ENCODE results near the gene ZCCHC2. TPM values are rescaled to one million over a fixed set of nuclear protein-coding genes. Genes with fewer than 3 reads are reported as not detected.
A peak's percentile ranks its signal among the peaks of the same experiment; 100 is the strongest.

Gene ZCCHC2
- total and polyA plus RNA-seq, 4 donors: 7.1 to 25.4 (median 10.8) TPM

GRCh38 chr18:62523631-62524439 is 1.0 kb downstream of the ZCCHC2 start:
- WGBS: under 1% methylated on average over 100 of the region's 100 CpGs
- Histone ChIP-seq H3K36me3 (ENCODE audit: control insufficient read depth in 4 of 4, insufficient read depth in 3 of 4, low read depth in 1 of 4, low read length in 3 of 4) (no peaks in the 10 kb centered on the region), H3K27ac (ENCODE audit: low read depth in 1 of 2, low read length in 2 of 2) (peak overlapping the region; percentile 97 to 99), H3K4me3 (ENCODE audit: low read depth in 1 of 3, low read length in 3 of 3) (peak overlapping the region; percentile 78 to 95 (median 84)), H3K27me3 (ENCODE audit: control insufficient read depth in 4 of 4, insufficient read depth in 4 of 4, low read length in 3 of 4) (no peaks in the 10 kb centered on the region), H3K9me3 (ENCODE audit: control insufficient read depth in 4 of 4, low read length in 3 of 4) (no peaks in the 10 kb centered on the region), H3K4me1 (ENCODE audit: control insufficient read depth in 4 of 4, insufficient read depth in 4 of 4, low read length in 3 of 4) (peaks cover 4 to 47% (median 18%) of the 10 kb centered on the region in 4 donors), H3K9ac (ENCODE audit: low read depth in 1 of 2, low read length in 2 of 2) (peak overlapping the region; percentile 86 to 98)
- TF ChIP-seq NR2F2 (IDR thresholded peaks at IDR 0.05) (no peak), HNF4A (conservative IDR thresholded peaks at IDR 0.05) (no peak)
- peak; percentile 61 for DNase-seq (ENCODE audit: low spot score)

GRCh38 chr18:62524440-62525200 is 1.8 kb downstream of the ZCCHC2 start:
- peaks cover 7 to 42% (median 18%) of the 10 kb centered on the region in 4 donors for H3K4me1 ChIP-seq (ENCODE audit: control insufficient read depth in 4 of 4, insufficient read depth in 4 of 4, low read length in 3 of 4)

GRCh38 chr18:62525608-62526007 is 2.8 kb downstream of the ZCCHC2 start:
- Histone ChIP-seq H3K4me3 (ENCODE audit: low read depth in 1 of 3, low read length in 3 of 3) (peak overlapping the region; percentile 78 to 95 (median 84)), H3K27ac (ENCODE audit: low read depth in 1 of 2, low read length in 2 of 2) (peak overlapping the region; percentile 97 to 99), H3K36me3 (ENCODE audit: control insufficient read depth in 4 of 4, insufficient read depth in 3 of 4, low read depth in 1 of 4, low read length in 3 of 4) (no peaks in the 10 kb centered on the region), H3K9me3 (ENCODE audit: control insufficient read depth in 4 of 4, low read length in 3 of 4) (no peaks in the 10 kb centered on the region), H3K9ac (ENCODE audit: low read depth in 1 of 2, low read length in 2 of 2) (peak overlapping the region; percentile 87 to 98), H3K27me3 (ENCODE audit: control insufficient read depth in 4 of 4, insufficient read depth in 4 of 4, low read length in 3 of 4) (no peaks in the 10 kb centered on the region), H3K4me1 (ENCODE audit: control insufficient read depth in 4 of 4, insufficient read depth in 4 of 4, low read length in 3 of 4) (peaks cover 5 to 40% (median 16%) of the 10 kb centered on the region in 4 donors)
- TF ChIP-seq JUND (IDR thresholded peaks at IDR 0.05) (no peak), HNF4A (conservative IDR thresholded peaks at IDR 0.05) (no peak), ATF3 (IDR thresholded peaks at IDR 0.05) (no peak), CTCF (IDR thresholded peaks at IDR 0.05; ENCODE audit: low read depth, low read length, missing input control) (no peak), HNF4G (IDR thresholded peaks at IDR 0.05) (no peak), SP1 (IDR thresholded peaks at IDR 0.05) (no peak), ZBTB33 (IDR thresholded peaks at IDR 0.05) (no peak), FOXA1 (IDR thresholded peaks at IDR 0.05) (no peak), RXRA (IDR thresholded peaks at IDR 0.05) (no peak), TAF1 (conservative IDR thresholded peaks at IDR 0.05) (no peak)
- no peak for DNase-seq (ENCODE audit: low spot score)
- WGBS: 17% methylated on average over 9 of the region's 9 CpGs

More at GRCh38 chr18:62524440-62525200, 1.8 kb downstream of the ZCCHC2 start:
- peak overlapping the region; percentile 78 to 95 (median 84) for H3K4me3 ChIP-seq (ENCODE audit: low read depth in 1 of 3, low read length in 3 of 3)
- H3K9me3 ChIP-seq (ENCODE audit: control insufficient read depth in 4 of 4, low read length in 3 of 4): no peaks in the 10 kb centered on the region
- peak overlapping the region; percentile 86 to 98 for H3K9ac ChIP-seq (ENCODE audit: low read depth in 1 of 2, low read length in 2 of 2)
- WGBS: under 1% methylated on average over 57 of the region's 57 CpGs
- no peaks in the 10 kb centered on the region for H3K36me3 ChIP-seq (ENCODE audit: control insufficient read depth in 4 of 4, insufficient read depth in 3 of 4, low read depth in 1 of 4, low read length in 3 of 4)
- no peaks in the 10 kb centered on the region for H3K27me3 ChIP-seq (ENCODE audit: control insufficient read depth in 4 of 4, insufficient read depth in 4 of 4, low read length in 3 of 4)
- H3K27ac ChIP-seq (ENCODE audit: low read depth in 1 of 2, low read length in 2 of 2): peak overlapping the region; percentile 97 to 99
- DNase-seq (ENCODE audit: low spot score): peak; percentile 80
- no peak for TF ChIP-seq GABPA (IDR thresholded peaks at IDR 0.05 in 1 of 2, conservative IDR thresholded peaks at IDR 0.05 in 1 of 2)
- no peak for TF ChIP-seq JUND (IDR thresholded peaks at IDR 0.05)
- no peak for TF ChIP-seq ZBTB33 (IDR thresholded peaks at IDR 0.05)
- peak; percentile 47 for TF ChIP-seq YY1 (IDR thresholded peaks at IDR 0.05)

All from liver (tissue), 9 donors.